ENCODE data around the gene PAQR5.

Gene PAQR5

GRCh38 chr15:69308949-69309348, 10.2 kb downstream of the PAQR5 start:
- Mint-ChIP-seq H3K4me1 (peaks cover 11% of the 10 kb centered on the region), H3K27me3 (ENCODE audit: low read depth) (peaks cover 28% of the 10 kb centered on the region), H3K9me3 (peaks cover 3% of the 10 kb centered on the region), H3K36me3 (ENCODE audit: low read depth) (peaks cover 7% of the 10 kb centered on the region), H3K4me3 (no peak overlapping the region), H3K27ac (peak overlapping the region in 2 of 3 experiments; percentile 1 to 38)
- TF ChIP-seq CTCF (IDR thresholded peaks at IDR 0.05; ENCODE audit: unreplicated experiment in 3 of 3), result no peak

GRCh38 chr15:69311319-69311721, 12.6 kb downstream of the PAQR5 start:
- Mint-ChIP-seq H3K36me3 (ENCODE audit: low read depth) (peaks cover 3% of the 10 kb centered on the region), H3K9me3 (peaks cover 3% of the 10 kb centered on the region), H3K4me3 (no peak overlapping the region), H3K27me3 (ENCODE audit: low read depth) (peaks cover 29% of the 10 kb centered on the region), H3K27ac (peak overlapping the region in 1 of 3 experiments; percentile 93), H3K4me1 (no peaks in the 10 kb centered on the region)
- TF ChIP-seq CTCF (IDR thresholded peaks at IDR 0.05; ENCODE audit: unreplicated experiment in 3 of 3), result no peak

- peak overlapping the region; percentile 22 to 93 (median 38) for H3K27ac Mint-ChIP-seq
- TF ChIP-seq CTCF (IDR thresholded peaks at IDR 0.05; ENCODE audit: unreplicated experiment in 3 of 3), result no peak
- H3K36me3 Mint-ChIP-seq (ENCODE audit: low read depth), result no peaks in the 10 kb centered on the region
- peaks cover 4% of the 10 kb centered on the region for H3K4me1 Mint-ChIP-seq
- peaks cover 21% of the 10 kb centered on the region for H3K27me3 Mint-ChIP-seq (ENCODE audit: low read depth)
- no peak overlapping the region for H3K4me3 Mint-ChIP-seq
- no peaks in the 10 kb centered on the region for H3K9me3 Mint-ChIP-seq
Observed at GRCh38 chr15:69313432-69314000, 14.8 kb downstream of the PAQR5 start.

- Mint-ChIP-seq H3K27me3 (ENCODE audit: low read depth) (peaks cover 21% of the 10 kb centered on the region), H3K9me3 (no peaks in the 10 kb centered on the region), H3K4me3 (no peak overlapping the region), H3K4me1 (peaks cover 4% of the 10 kb centered on the region), H3K27ac (peak overlapping the region; percentile 22 to 93 (median 38)), H3K36me3 (ENCODE audit: low read depth) (no peaks in the 10 kb centered on the region)
- TF ChIP-seq CTCF (IDR thresholded peaks at IDR 0.05; ENCODE audit: unreplicated experiment in 3 of 3), result no peak
Observed at GRCh38 chr15:69314131-69314530, 15.4 kb downstream of the PAQR5 start.

GRCh38 chr15:69314736-69315135, 16.0 kb downstream of the PAQR5 start:
- no peaks in the 10 kb centered on the region for H3K9me3 Mint-ChIP-seq
- no peak overlapping the region for H3K4me3 Mint-ChIP-seq
- no peak for TF ChIP-seq CTCF (IDR thresholded peaks at IDR 0.05; ENCODE audit: unreplicated experiment in 3 of 3)
- peak overlapping the region; percentile 44 to 96 (median 94) for H3K27ac Mint-ChIP-seq
- H3K27me3 Mint-ChIP-seq (ENCODE audit: low read depth), result peaks cover 21% of the 10 kb centered on the region
- peaks cover 4% of the 10 kb centered on the region for H3K4me1 Mint-ChIP-seq
- H3K36me3 Mint-ChIP-seq (ENCODE audit: low read depth), result no peaks in the 10 kb centered on the region

GRCh38 chr15:69315402-69316110, 16.8 kb downstream of the PAQR5 start:
- Mint-ChIP-seq H3K36me3 (ENCODE audit: low read depth) (no peaks in the 10 kb centered on the region), H3K4me3 (no peak overlapping the region), H3K4me1 (peaks cover 4% of the 10 kb centered on the region), H3K27ac (peak overlapping the region; percentile 36 to 96 (median 94)), H3K27me3 (ENCODE audit: low read depth) (peaks cover 21% of the 10 kb centered on the region), H3K9me3 (no peaks in the 10 kb centered on the region)
- TF ChIP-seq CTCF (IDR thresholded peaks at IDR 0.05; ENCODE audit: unreplicated experiment in 3 of 3), result no peak
